HCT116 (cell line): ENCODE data around the gene SNRNP40. TPM values are rescaled to one million over a fixed set of nuclear protein-coding genes. Genes with fewer than 3 reads are reported as not detected.

Experiments used
- ATAC-seq: fragments of 200-7000 bp; cut with Tn5 transposase; 2 replicates; pipeline ENCODE4 v1.9.1; 2020; ENCODE audit warnings: mild to moderate bottlenecking, moderate library complexity
- BruUV-seq: library from RNA; stranded (reverse); fragments of 400-500 nt; replicated peaks from 2 replicates; lab custom pipeline; 2021; lab: Mats Ljungman, UMichigan
- CTCF ChIA-PET: fragments of 300-600 bp; sonication (Branson Sonifier 250); formaldehyde crosslinking; loops from one replicate; lab custom pipeline; 2021; ENCODE audit warnings: antibody characterized with exemption; lab: Charles Lee
- POLR2A ChIA-PET: fragments of 300-600, 350-600 bp; sonication (Branson Sonifier 250); formaldehyde crosslinking; loops from one replicate; lab custom pipeline; 2021; ENCODE audit warnings: antibody characterized with exemption; lab: Charles Lee
- RAD21 ChIA-PET, 2 experiments: fragments of 300-600 bp; sonication (Branson Sonifier 250); formaldehyde crosslinking; loops; one replicate each; lab custom pipeline; 2023; ENCODE audit warnings: low total read pairs in 2 of 2; ENCODE audit not compliant: uncharacterized antibody in 2 of 2, unreplicated experiment in 2 of 2, low non-redundant PET in 1 of 2; lab: Charles Lee
- DNase-seq: peaks from one replicate; pipeline ENCODE4 v3.0.0-alpha.2; 2010; ENCODE audit warnings: low read depth, low spot score
- H2AFZ ChIP-seq: fragments of 200-600 bp; shearing (Covaris generic), sonication (generic); 2 replicates; pipeline ENCODE4 v1.6.1; 2017; ENCODE audit warnings: low read depth, mixed run types, mixed read lengths, antibody characterized with exemption, low read length; ENCODE audit not compliant: poor library complexity, severe bottlenecking
- H3K27ac ChIP-seq: 2 replicates; pipeline ENCODE4 v1.5.1; 2012; ENCODE audit warnings: low read depth, low read length
- H3K27me3 ChIP-seq: fragments of 200-600 bp; sonication (generic); 2 replicates; pipeline ENCODE4 v1.6.1; 2016; ENCODE audit warnings: mixed run types, low read length, mixed read lengths; ENCODE audit not compliant: insufficient read depth
- H3K36me3 ChIP-seq, 2 experiments: fragments of 200-500 bp in 1 of 2; fragments of 200-600 bp in 1 of 2; sonication (Bioruptor generic) in 1 of 2; sonication (generic) in 1 of 2; 2 replicates each; pipeline versions ENCODE4 v1.5.1 to v1.6.1; 2014 to 2016; ENCODE audit warnings: low read length in 2 of 2, inconsistent platforms in 1 of 2, mixed read lengths in 1 of 2, mixed run types in 1 of 2; ENCODE audit not compliant: insufficient read depth in 2 of 2, control insufficient read depth in 1 of 2
- H3K4me1 ChIP-seq, 2 experiments: fragments of 200-600 bp in 1 of 2; sonication (generic) in 1 of 2; 2 replicates each; pipeline versions ENCODE4 v1.5.1 to v1.6.1; 2012 to 2017; ENCODE audit warnings: low read length in 2 of 2, inconsistent platforms in 1 of 2, mild to moderate bottlenecking in 1 of 2, mixed read lengths in 1 of 2, mixed run types in 1 of 2, moderate library complexity in 1 of 2; ENCODE audit not compliant: insufficient read depth in 2 of 2, control insufficient read depth in 1 of 2
- H3K4me2 ChIP-seq: fragments of 200-600 bp; sonication (generic); 2 replicates; pipeline ENCODE4 v1.6.1; 2017; ENCODE audit warnings: mixed run types, low read length, mixed read lengths
- H3K4me3 ChIP-seq, 2 experiments: fragments of 200-600 bp in 1 of 2; sonication (generic) in 1 of 2; replicated peaks in 1 of 2; 2 replicates each; pipeline ENCODE4 v1.5.1; 2011 to 2016; ENCODE audit warnings: low read length in 2 of 2, control low read depth in 1 of 2, low read depth in 1 of 2, mild to moderate bottlenecking in 1 of 2, mixed read lengths in 1 of 2, mixed run types in 1 of 2
- H3K79me2 ChIP-seq: fragments of 200-600 bp; sonication (generic); 2 replicates; pipeline ENCODE4 v1.6.1; 2017; ENCODE audit warnings: mild to moderate bottlenecking, mixed run types, low read length, moderate library complexity, mixed read lengths; ENCODE audit not compliant: insufficient read depth
- H3K9ac ChIP-seq: fragments of 200-600 bp; sonication (generic); 2 replicates; pipeline ENCODE4 v1.6.1; 2016; ENCODE audit warnings: low read length, mixed read lengths
- H3K9me2 ChIP-seq: fragments of 200-600 bp; sonication (generic), shearing (Covaris generic); 2 replicates; pipeline ENCODE4 v1.6.1; 2017; ENCODE audit warnings: mixed run types, mild to moderate bottlenecking, moderate library complexity; ENCODE audit not compliant: insufficient read depth
- H3K9me3 ChIP-seq, 2 experiments: fragments of 200-500 bp in 1 of 2; fragments of 200-600 bp in 1 of 2; sonication (Bioruptor generic) in 1 of 2; sonication (generic) in 1 of 2; 2 replicates each; pipeline ENCODE4 v1.6.1; 2014 to 2017; ENCODE audit warnings: low read length in 2 of 2, mixed read lengths in 2 of 2, inconsistent platforms in 1 of 2, low read depth in 1 of 2, mild to moderate bottlenecking in 1 of 2, mixed run types in 1 of 2, moderate library complexity in 1 of 2; ENCODE audit not compliant: control insufficient read depth in 1 of 2, insufficient read depth in 1 of 2
- H4K20me1 ChIP-seq: fragments of 200-600 bp; sonication (generic), shearing (Covaris generic); 2 replicates; pipeline ENCODE4 v1.6.1; 2017; ENCODE audit warnings: mixed run types, mild to moderate bottlenecking, moderate library complexity; ENCODE audit not compliant: insufficient read depth
- CEBPB ChIP-seq: IDR thresholded peaks from 2 replicates; pipeline ENCODE4 v1.6.1; 2012; ENCODE audit warnings: low read depth
- EGR1 ChIP-seq: IDR thresholded peaks from 2 replicates; pipeline ENCODE4 v1.6.1; 2012; ENCODE audit warnings: low read depth
- EZH2 ChIP-seq: fragments of 200-600 bp; sonication (generic); IDR thresholded peaks from 2 replicates; pipeline ENCODE4 v1.6.1; 2017; ENCODE audit warnings: antibody characterized with exemption, mixed run types
- EZH2phosphoT487 ChIP-seq: fragments of 200-600 bp; IDR thresholded peaks from 2 replicates; pipeline ENCODE4 v1.6.1; 2018; ENCODE audit warnings: antibody characterized with exemption, borderline replicate concordance
- FOSL1 ChIP-seq: IDR thresholded peaks from 2 replicates; pipeline ENCODE4 v1.6.1; 2012; ENCODE audit warnings: low read depth
- POLR2A ChIP-seq: IDR thresholded peaks from 2 replicates; pipeline ENCODE4 v1.7.0; 2011; ENCODE audit warnings: borderline replicate concordance; ENCODE audit not compliant: insufficient read depth, insufficient read length; ENCODE audit errors: extremely low read depth
- POLR2AphosphoS5 ChIP-seq: IDR thresholded peaks from 2 replicates; pipeline ENCODE4 v1.6.1; 2011; ENCODE audit warnings: mild to moderate bottlenecking, low read depth, low read length, moderate library complexity
- RAD21 ChIP-seq: IDR thresholded peaks from 2 replicates; pipeline ENCODE4 v1.6.1; 2012; ENCODE audit warnings: low read depth, mild to moderate bottlenecking
- SP1 ChIP-seq: IDR thresholded peaks from 2 replicates; pipeline ENCODE4 v1.6.1; 2012; ENCODE audit warnings: low read depth
- TCF7L2 ChIP-seq: IDR thresholded peaks from 2 replicates; pipeline ENCODE4 v1.7.0; 2011; ENCODE audit warnings: borderline replicate concordance, inconsistent platforms; ENCODE audit not compliant: insufficient read depth, insufficient read length; ENCODE audit errors: extremely low read depth
- ZBTB33 ChIP-seq: IDR thresholded peaks from 2 replicates; pipeline ENCODE4 v1.6.1; 2011; ENCODE audit warnings: mild to moderate bottlenecking, low read length, moderate library complexity; ENCODE audit not compliant: insufficient replicate concordance; ENCODE audit errors: extremely low read depth
- ZFX ChIP-seq: fragments of 450-650 bp; IDR thresholded peaks from 2 replicates; pipeline ENCODE4 v1.6.1; 2017
- intact Hi-C: fragments of 100-400 bp; cut with micrococcal nuclease; formaldehyde crosslinking; loops from 2 replicates; pipeline ENCODE4 v1.10.0; 2022
- total RNA-seq: library from RNA; stranded (reverse); gene quantifications from one replicate; pipeline ENCODE4 v1.2.1, GENCODE V29; 2021; ENCODE audit not compliant: unreplicated experiment
- TF ChIP-seq, protein P1 (sequence below): IDR thresholded peaks from 2 replicates; pipeline ENCODE4 v1.6.1; 2012; ENCODE audit warnings: low read depth

Gene SNRNP40
- total RNA-seq, 1 experiment from 2014 or later: 91.8 TPM

GRCh38 chr1:31249854-31250253 lies 46.7 kb downstream of the SNRNP40 start:
- H3K27ac ChIP-seq: no peak overlapping the region
- ChIA-PET CTCF (no interaction called here), RAD21 (no interaction called here), POLR2A (no interaction called here)
- H3K4me1 ChIP-seq: no peaks in the 10 kb centered on the region
- H3K9me3 ChIP-seq: no peaks in the 10 kb centered on the region
- H4K20me1 ChIP-seq: no peaks in the 10 kb centered on the region
- H3K36me3 ChIP-seq: no peaks in the 10 kb centered on the region; a peak in 1 of 4 replicates
- no peaks in the 10 kb centered on the region for H3K9me2 ChIP-seq
- BruUV-seq: no TSS peak
- H3K4me2 ChIP-seq: no peak overlapping the region
- no peak overlapping the region for H3K4me3 ChIP-seq
- ATAC-seq (no peak), DNase-seq (no peak)
- TF ChIP-seq FOSL1 (no peak), SP1 (no peak), EZH2phosphoT487 (no peak), POLR2A (no peak), POLR2AphosphoS5 (no peak), ZFX (no peak)
- no peaks in the 10 kb centered on the region for H3K79me2 ChIP-seq
- no peak overlapping the region for H2AFZ ChIP-seq
- no peaks in the 10 kb centered on the region for H3K27me3 ChIP-seq
- intact Hi-C loops: no loop called here
- H3K9ac ChIP-seq: no peak overlapping the region

DNA sequence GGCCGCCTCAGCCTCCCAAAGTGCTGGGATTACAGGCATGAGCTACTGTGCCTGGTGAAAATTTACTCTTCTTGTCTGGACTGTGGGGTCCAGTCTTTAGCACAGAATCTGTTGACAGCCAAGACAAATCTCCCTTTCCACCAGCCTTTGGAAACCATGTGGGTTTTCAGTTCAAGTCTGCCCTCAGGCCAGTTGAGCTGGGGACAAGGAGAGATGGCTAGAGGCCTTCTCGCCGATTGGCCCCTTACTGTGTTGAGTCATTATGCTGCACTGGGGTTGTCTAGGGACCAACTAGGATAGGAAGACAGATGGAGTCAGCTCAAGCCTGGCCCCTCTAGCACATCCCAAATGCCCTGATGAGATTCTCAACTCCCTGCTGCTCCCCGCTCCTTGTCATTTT lies 48.3 kb downstream of the SNRNP40 start:
- Histone ChIP-seq H3K27me3 (no peaks in the 10 kb centered on the region), H3K4me3 (no peak overlapping the region), H2AFZ (no peak overlapping the region), H3K9me2 (no peaks in the 10 kb centered on the region), H3K79me2 (no peaks in the 10 kb centered on the region), H3K27ac (no peak overlapping the region), H3K4me1 (no peaks in the 10 kb centered on the region), H4K20me1 (no peaks in the 10 kb centered on the region)
- intact Hi-C loops: no loop called here
- no peak for DNase-seq
- CTCF ChIA-PET: no interaction called here
- TF ChIP-seq POLR2A (no peak), ZFX (no peak), RAD21 (no peak), ZBTB33 (no peak), CEBPB (no peak), EGR1 (no peak), TCF7L2 (no peak), POLR2AphosphoS5 (no peak), FOSL1 (no peak), EZH2 (no peak)
- TF ChIP-seq, protein P1, sequence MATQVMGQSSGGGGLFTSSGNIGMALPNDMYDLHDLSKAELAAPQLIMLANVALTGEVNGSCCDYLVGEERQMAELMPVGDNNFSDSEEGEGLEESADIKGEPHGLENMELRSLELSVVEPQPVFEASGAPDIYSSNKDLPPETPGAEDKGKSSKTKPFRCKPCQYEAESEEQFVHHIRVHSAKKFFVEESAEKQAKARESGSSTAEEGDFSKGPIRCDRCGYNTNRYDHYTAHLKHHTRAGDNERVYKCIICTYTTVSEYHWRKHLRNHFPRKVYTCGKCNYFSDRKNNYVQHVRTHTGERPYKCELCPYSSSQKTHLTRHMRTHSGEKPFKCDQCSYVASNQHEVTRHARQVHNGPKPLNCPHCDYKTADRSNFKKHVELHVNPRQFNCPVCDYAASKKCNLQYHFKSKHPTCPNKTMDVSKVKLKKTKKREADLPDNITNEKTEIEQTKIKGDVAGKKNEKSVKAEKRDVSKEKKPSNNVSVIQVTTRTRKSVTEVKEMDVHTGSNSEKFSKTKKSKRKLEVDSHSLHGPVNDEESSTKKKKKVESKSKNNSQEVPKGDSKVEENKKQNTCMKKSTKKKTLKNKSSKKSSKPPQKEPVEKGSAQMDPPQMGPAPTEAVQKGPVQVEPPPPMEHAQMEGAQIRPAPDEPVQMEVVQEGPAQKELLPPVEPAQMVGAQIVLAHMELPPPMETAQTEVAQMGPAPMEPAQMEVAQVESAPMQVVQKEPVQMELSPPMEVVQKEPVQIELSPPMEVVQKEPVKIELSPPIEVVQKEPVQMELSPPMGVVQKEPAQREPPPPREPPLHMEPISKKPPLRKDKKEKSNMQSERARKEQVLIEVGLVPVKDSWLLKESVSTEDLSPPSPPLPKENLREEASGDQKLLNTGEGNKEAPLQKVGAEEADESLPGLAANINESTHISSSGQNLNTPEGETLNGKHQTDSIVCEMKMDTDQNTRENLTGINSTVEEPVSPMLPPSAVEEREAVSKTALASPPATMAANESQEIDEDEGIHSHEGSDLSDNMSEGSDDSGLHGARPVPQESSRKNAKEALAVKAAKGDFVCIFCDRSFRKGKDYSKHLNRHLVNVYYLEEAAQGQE: no peak
- TF ChIP-seq, all 23 proteins: peak for 0
- no peak overlapping the region for H3K4me2 ChIP-seq
- ChIA-PET RAD21 (no interaction called here), POLR2A (no interaction called here)
- no peak overlapping the region for H3K9ac ChIP-seq
- no TSS peak for BruUV-seq
- no peaks in the 10 kb centered on the region for H3K9me3 ChIP-seq
- no peak for ATAC-seq
- H3K36me3 ChIP-seq: no peaks in the 10 kb centered on the region; a peak in 1 of 4 replicates
